MCF 10A (cell line): ENCODE results near the gene MAP2K6. TPM values are rescaled to one million over a fixed set of nuclear protein-coding genes. Genes with fewer than 3 reads are reported as not detected.

Experiments
- BruUV-seq: library from RNA; stranded (reverse); fragments of 400-500 nt; replicated peaks from 2 replicates; lab custom pipeline; 2021; lab: Mats Ljungman, UMichigan
- CTCF ChIA-PET: fragments of 300-600 bp; sonication (Branson Sonifier 250); formaldehyde crosslinking; extraction: SDS; loops from one replicate; lab custom pipeline; 2021; ENCODE audit warnings: antibody characterized with exemption, inconsistent platforms; lab: Yijun Ruan, JAX
- POLR2A ChIA-PET: fragments of 300-600, 350-650 bp; sonication (Branson Sonifier 250); formaldehyde crosslinking; extraction: SDS; loops from one replicate; lab custom pipeline; 2020; ENCODE audit warnings: antibody characterized with exemption, inconsistent platforms; lab: Yijun Ruan, JAX
- DNase-seq: peaks from one replicate; pipeline ENCODE4 v3.0.0-alpha.2; 2018; ENCODE audit not compliant: unreplicated experiment
- H3K27ac Mint-ChIP-seq: one replicate; pipeline ENCODE4 v1.8.0; 2022; ENCODE audit warnings: mild to moderate bottlenecking, low read depth, mixed read lengths; ENCODE audit not compliant: unreplicated experiment
- H3K27me3 Mint-ChIP-seq: one replicate; pipeline ENCODE4 v1.8.0; 2022; ENCODE audit warnings: mixed read lengths; ENCODE audit not compliant: insufficient read depth, unreplicated experiment
- H3K36me3 Mint-ChIP-seq: one replicate; pipeline ENCODE4 v1.8.0; 2022; ENCODE audit warnings: mild to moderate bottlenecking, moderate library complexity, mixed read lengths; ENCODE audit not compliant: insufficient read depth, unreplicated experiment
- H3K4me1 Mint-ChIP-seq: one replicate; pipeline ENCODE4 v1.8.0; 2022; ENCODE audit warnings: mixed read lengths; ENCODE audit not compliant: insufficient read depth, unreplicated experiment
- H3K4me3 Mint-ChIP-seq: one replicate; pipeline ENCODE4 v1.8.0; 2022; ENCODE audit warnings: mild to moderate bottlenecking, moderate library complexity, mixed read lengths; ENCODE audit not compliant: unreplicated experiment
- H3K9me3 Mint-ChIP-seq: one replicate; pipeline ENCODE4 v1.8.0; 2022; ENCODE audit warnings: mixed read lengths; ENCODE audit not compliant: unreplicated experiment
- CTCF ChIP-seq: fragments of 200-600 bp; IDR thresholded peaks from one replicate; pipeline ENCODE4 v1.8.0; 2022; ENCODE audit warnings: antibody characterized with exemption, mild to moderate bottlenecking; ENCODE audit not compliant: unreplicated experiment
- intact Hi-C: fragments of 100-400 bp; cut with micrococcal nuclease; formaldehyde crosslinking; loops from 2 replicates; pipeline ENCODE4 v1.14.1; 2022
- total RNA-seq: library from RNA; stranded (reverse); gene quantifications from 2 replicates; pipeline ENCODE4 v1.2.3, GENCODE V29; 2022

The MAP2K6 gene
- total RNA-seq, 1 experiment from 2014 or later = 0.28 TPM

GRCh38 chr17:69547947-69548346, 133.4 kb downstream of the MAP2K6 start:
- H3K9me3 Mint-ChIP-seq = no peaks in the 10 kb centered on the region
- no peak overlapping the region for H3K4me3 Mint-ChIP-seq
- no peak overlapping the region for H3K27ac Mint-ChIP-seq
- no peak for TF ChIP-seq CTCF
- CTCF ChIA-PET = interaction anchor here (0.7 kb wide), 1 partner anchor 21 kb away, joined by 4 read pairs; no protein-coding TSS in a partner anchor
- POLR2A ChIA-PET = interaction anchor here (1.6 kb wide), 1 partner anchor 8 kb away, joined by 5 read pairs; no protein-coding TSS in a partner anchor
- H3K36me3 Mint-ChIP-seq = no peaks in the 10 kb centered on the region
- DNase-seq = no peak
- H3K4me1 Mint-ChIP-seq = peaks cover 10% of the 10 kb centered on the region
- intact Hi-C loops = no loop called here
- no TSS peak for BruUV-seq
- H3K27me3 Mint-ChIP-seq = no peaks in the 10 kb centered on the region

- H3K27ac Mint-ChIP-seq = no peak overlapping the region
- no peaks in the 10 kb centered on the region for H3K27me3 Mint-ChIP-seq
- H3K36me3 Mint-ChIP-seq = no peaks in the 10 kb centered on the region
- H3K4me1 Mint-ChIP-seq = peaks cover 10% of the 10 kb centered on the region
- BruUV-seq = no TSS peak
- H3K9me3 Mint-ChIP-seq = no peaks in the 10 kb centered on the region
- ChIA-PET POLR2A (interaction anchor here (0.6 to 1.9 kb wide), 3 partner anchors 10 to 46 kb away, joined by 3 to 7 read pairs (median 4); no protein-coding TSS in a partner anchor), CTCF (interaction anchor here (0.6 to 1.2 kb wide), 6 partner anchors 18 to 1078 kb away, joined by 3 to 5 read pairs (median 3); no protein-coding TSS in a partner anchor)
- DNase-seq = peak; percentile 24
- no peak for TF ChIP-seq CTCF
- intact Hi-C loops = no loop called here
- H3K4me3 Mint-ChIP-seq = no peak overlapping the region
These were observed 136.9 kb downstream of the MAP2K6 start for GRCh38 chr17:69551212-69552010.

- ChIA-PET POLR2A (interaction anchor here (0.7 kb wide), 1 partner anchor 718 kb away, joined by 4 read pairs; no protein-coding TSS in a partner anchor), CTCF (interaction anchor here (0.6 to 1.3 kb wide), 5 partner anchors 15 to 1033 kb away, joined by 3 to 4 read pairs (median 4); no protein-coding TSS in a partner anchor)
- intact Hi-C loops = no loop called here
- Mint-ChIP-seq H3K27me3 (no peaks in the 10 kb centered on the region), H3K9me3 (no peaks in the 10 kb centered on the region), H3K36me3 (no peaks in the 10 kb centered on the region), H3K27ac (no peak overlapping the region), H3K4me1 (peaks cover 10% of the 10 kb centered on the region), H3K4me3 (no peak overlapping the region)
- DNase-seq = no peak
- no peak for TF ChIP-seq CTCF
- BruUV-seq = no TSS peak
These were observed 138.6 kb downstream of the MAP2K6 start for GRCh38 chr17:69552986-69553667.

GRCh38 chr17:69555056-69555455, 140.6 kb downstream of the MAP2K6 start:
- BruUV-seq = no TSS peak
- H3K4me3 Mint-ChIP-seq = no peak overlapping the region
- H3K9me3 Mint-ChIP-seq = no peaks in the 10 kb centered on the region
- POLR2A ChIA-PET = interaction anchor here (1.0 kb wide), 1 partner anchor 11 kb away, joined by 3 read pairs; no protein-coding TSS in a partner anchor
- H3K27ac Mint-ChIP-seq = no peak overlapping the region
- TF ChIP-seq CTCF = no peak
- no peaks in the 10 kb centered on the region for H3K36me3 Mint-ChIP-seq
- DNase-seq = no peak
- intact Hi-C loops = no loop called here
- peaks cover 10% of the 10 kb centered on the region for H3K4me1 Mint-ChIP-seq
- CTCF ChIA-PET = interaction anchor here (0.6 to 1.5 kb wide), 2 partner anchors 20 to 29 kb away, joined by 3 to 7 read pairs; no protein-coding TSS in a partner anchor
- H3K27me3 Mint-ChIP-seq = no peaks in the 10 kb centered on the region
